Heart left ventricle (tissue), 13 donors: ENCODE results near the gene KCNIP3.

Experiments
- CTCF ChIP-seq, 12 donors: fragments of 200-600 bp; sonication (generic) in 4 of 12; IDR thresholded peaks; one replicate each; pipeline versions ENCODE4 v1.5.0 to v1.8.0; 2018 to 2022; ENCODE audit warnings: antibody characterized with exemption in 12 of 12, mild to moderate bottlenecking in 5 of 12
- POLR2A ChIP-seq, 2 donors: fragments of 450-650 bp; IDR thresholded peaks; one replicate each; pipeline ENCODE4 v1.6.1; 2017; ENCODE audit warnings: antibody characterized with exemption in 2 of 2, mild to moderate bottlenecking in 2 of 2, moderate library complexity in 2 of 2
- donor health status: ischemic (EF 13 %, LVEDD 7.1; RV severe dilation, severe dysfunction).
- donor health status: DM: no; HTN: yes; CAD: no.
- donor health status: DM: no; HTN: no; CAD: no.
- donor health status: ischemic (EF 25% LVEDD 6.9; RV normal size, moderate dysfunction).
- donor health status: ischemic (EF 25% LVEDD 5.7; RV mildly dilated, moderate dysfunction).
- donor health status: ischemic (EF 35%, LVEDD 5.7; RV mildly dilated, moderate dysfunction).
- donor health status: nonischemic (EF 11% LVEDD 7.7; RV severe dilation, severe dysfunction).
- donor health status: DM: yes; HTN: yes; CAD: no.
- donor health status: PGD.
- donor health status: ischemic (EF 29% LVEDD 5.4; RV normal size, mild dysfunction).
- donor health status: nonischemic (EF 23%, LVEDD 6.1; RV moderate dilation, normal function).

DNA sequence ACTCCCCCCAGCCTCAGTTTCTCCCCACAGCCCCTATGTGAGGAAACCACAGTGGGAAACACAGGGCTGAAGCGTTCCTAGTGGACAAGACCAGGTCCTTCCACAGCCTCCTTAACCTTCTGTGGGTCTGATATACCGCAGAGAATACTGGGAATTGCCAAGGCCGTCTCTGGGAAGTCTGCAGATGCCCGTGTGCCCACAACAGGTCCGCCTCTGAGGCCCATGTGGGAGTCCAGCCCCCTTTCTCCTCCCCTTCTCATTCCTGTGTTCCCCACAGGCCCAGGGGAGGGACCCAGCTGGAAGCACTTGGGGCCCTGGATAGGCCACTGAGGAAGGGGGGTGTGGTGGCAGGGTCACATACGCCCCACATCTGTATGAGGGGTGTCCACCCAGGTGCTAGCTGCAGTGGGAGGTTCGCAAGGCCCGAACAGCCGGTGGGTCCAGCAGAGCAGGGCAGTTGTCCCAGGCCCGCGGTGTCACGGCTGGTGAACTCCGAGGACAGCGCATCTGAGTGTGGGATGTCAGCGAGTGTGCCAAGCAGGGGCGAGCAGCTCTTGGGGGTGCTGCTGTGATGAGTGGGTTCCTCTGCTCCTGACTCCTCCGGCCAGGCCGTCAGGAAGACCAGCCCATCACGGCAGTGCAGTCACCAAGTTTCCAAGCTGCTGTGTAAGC lies 2.4 kb upstream of the KCNIP3 start:
- TF ChIP-seq POLR2A (IDR thresholded peaks at IDR 0.05) (no peak), CTCF (IDR thresholded peaks at IDR 0.05) (no peak)
